LNCaP clone FGC (cell line): ENCODE data around the gene COL4A2.

Experiments
- DNase-seq: peaks from one replicate; pipeline ENCODE4 v3.0.0-alpha.2; 2011; ENCODE audit warnings: low read depth
- H3K4me3 ChIP-seq: 2 replicates; pipeline ENCODE4 v1.5.1; 2011; ENCODE audit warnings: mild to moderate bottlenecking, low read depth, low read length, control low read depth
- TF ChIP-seq, protein P1 (sequence below): IDR thresholded peaks from 2 replicates; pipeline ENCODE4 v1.5.1; 2012; ENCODE audit warnings: mild to moderate bottlenecking; ENCODE audit not compliant: control insufficient read depth, insufficient read depth; ENCODE audit errors: extremely low read depth

Gene COL4A2

DNA sequence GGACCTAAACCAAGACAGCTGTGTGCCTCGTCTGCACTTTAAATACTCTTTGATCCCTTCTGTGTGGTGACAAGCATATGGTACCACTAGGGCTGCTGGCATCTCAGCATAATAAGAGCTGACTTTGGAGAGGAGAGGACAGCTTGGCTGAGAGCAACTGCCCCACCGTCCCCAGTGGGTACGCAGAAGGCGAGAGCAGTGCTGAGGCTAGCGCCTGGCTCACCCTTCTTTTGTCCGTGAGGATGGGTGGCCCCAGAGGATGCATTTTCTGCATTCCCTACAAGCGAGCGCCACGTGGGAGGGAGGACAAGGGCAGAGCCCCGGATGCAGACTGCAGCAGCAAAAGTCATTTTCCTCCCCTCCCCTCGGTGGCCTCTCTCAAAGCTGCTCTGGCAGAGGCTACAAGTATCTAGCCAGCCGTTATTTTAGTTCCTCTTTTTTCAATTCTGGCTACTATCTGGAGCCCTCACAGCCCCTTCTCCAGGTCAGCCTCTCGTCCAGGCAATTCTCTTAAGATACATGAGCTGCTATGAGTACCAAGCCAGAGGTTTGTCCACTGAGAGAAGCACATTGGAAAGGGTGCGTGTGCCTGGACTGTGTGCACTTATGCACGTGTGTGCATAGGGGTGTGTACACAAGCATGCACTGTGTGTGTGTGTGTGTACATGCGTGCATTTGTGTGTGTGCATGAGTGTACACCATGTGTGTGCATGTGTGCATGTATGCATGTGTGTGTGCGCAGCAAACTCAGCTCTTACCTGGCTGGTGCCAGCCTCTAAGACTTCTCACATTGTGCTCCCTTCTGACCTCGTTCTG, 203.1 kb downstream of the COL4A2 start:
- TF ChIP-seq, protein P1, sequence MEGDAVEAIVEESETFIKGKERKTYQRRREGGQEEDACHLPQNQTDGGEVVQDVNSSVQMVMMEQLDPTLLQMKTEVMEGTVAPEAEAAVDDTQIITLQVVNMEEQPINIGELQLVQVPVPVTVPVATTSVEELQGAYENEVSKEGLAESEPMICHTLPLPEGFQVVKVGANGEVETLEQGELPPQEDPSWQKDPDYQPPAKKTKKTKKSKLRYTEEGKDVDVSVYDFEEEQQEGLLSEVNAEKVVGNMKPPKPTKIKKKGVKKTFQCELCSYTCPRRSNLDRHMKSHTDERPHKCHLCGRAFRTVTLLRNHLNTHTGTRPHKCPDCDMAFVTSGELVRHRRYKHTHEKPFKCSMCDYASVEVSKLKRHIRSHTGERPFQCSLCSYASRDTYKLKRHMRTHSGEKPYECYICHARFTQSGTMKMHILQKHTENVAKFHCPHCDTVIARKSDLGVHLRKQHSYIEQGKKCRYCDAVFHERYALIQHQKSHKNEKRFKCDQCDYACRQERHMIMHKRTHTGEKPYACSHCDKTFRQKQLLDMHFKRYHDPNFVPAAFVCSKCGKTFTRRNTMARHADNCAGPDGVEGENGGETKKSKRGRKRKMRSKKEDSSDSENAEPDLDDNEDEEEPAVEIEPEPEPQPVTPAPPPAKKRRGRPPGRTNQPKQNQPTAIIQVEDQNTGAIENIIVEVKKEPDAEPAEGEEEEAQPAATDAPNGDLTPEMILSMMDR: no peak
- no peak overlapping the region for H3K4me3 ChIP-seq
- DNase-seq: no peak

DNA sequence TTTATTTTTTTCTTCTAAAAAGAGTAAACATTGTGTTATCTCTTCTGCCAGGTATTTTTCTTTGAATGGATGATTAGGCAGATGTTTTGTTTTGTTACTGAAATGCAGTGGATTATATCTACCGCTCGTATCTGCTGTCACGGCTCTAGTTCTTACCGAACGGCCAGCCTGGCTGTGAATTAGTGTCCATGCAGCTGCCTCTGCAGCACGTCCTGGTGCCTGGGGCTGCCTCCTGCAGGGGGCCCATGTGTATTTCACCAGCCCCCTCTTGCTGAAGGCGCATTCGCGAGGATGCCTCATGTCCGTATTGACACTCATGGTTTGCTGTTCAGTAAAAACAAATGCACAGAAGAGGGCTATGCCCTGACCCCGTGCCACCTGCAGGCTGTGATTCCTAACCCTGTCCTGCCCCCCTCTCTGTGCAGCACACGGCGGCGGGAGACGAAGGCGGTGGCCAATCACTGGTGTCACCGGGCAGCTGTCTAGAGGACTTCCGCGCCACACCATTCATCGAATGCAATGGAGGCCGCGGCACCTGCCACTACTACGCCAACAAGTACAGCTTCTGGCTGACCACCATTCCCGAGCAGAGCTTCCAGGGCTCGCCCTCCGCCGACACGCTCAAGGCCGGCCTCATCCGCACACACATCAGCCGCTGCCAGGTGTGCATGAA, 204.6 kb downstream of the COL4A2 start:
- DNase-seq: no peak
- TF ChIP-seq, protein P1: no peak
- no peak overlapping the region for H3K4me3 ChIP-seq

DNA sequence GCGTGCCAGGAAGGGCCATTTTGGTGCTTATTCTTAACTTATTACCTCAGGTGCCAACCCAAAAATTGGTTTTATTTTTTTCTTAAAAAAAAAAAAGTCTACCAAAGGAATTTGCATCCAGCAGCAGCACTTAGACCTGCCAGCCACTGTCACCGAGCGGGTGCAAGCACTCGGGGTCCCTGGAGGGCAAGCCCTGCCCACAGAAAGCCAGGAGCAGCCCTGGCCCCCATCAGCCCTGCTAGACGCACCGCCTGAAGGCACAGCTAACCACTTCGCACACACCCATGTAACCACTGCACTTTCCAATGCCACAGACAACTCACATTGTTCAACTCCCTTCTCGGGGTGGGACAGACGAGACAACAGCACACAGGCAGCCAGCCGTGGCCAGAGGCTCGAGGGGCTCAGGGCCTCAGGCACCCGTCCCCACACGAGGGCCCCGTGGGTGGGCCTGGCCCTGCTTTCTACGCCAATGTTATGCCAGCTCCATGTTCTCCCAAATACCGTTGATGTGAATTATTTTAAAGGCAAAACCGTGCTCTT, 205.2 kb downstream of the COL4A2 start:
- DNase-seq: no peak
- H3K4me3 ChIP-seq: no peak overlapping the region
- TF ChIP-seq, protein P1: no peak

DNA sequence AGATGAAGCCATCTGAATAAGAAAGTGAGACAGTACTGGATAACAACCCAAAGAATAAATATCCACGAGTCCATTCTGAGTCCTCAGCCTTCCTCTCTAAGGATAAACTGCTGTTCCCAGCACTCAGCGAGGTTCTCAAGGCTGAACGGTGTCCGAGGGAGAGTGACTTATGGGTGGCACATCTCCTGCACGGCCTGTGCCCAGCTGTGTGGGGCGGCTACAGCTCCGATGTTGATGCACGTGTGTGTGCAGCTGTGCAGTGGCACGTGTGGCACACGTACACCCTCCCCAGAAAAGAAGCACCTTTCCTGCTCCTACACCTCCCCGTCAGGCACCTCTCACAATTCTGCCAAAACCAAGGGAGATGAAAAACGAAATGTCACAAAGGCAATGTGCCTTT, 209.4 kb downstream of the COL4A2 start:
- TF ChIP-seq, protein P1: no peak

DNA sequence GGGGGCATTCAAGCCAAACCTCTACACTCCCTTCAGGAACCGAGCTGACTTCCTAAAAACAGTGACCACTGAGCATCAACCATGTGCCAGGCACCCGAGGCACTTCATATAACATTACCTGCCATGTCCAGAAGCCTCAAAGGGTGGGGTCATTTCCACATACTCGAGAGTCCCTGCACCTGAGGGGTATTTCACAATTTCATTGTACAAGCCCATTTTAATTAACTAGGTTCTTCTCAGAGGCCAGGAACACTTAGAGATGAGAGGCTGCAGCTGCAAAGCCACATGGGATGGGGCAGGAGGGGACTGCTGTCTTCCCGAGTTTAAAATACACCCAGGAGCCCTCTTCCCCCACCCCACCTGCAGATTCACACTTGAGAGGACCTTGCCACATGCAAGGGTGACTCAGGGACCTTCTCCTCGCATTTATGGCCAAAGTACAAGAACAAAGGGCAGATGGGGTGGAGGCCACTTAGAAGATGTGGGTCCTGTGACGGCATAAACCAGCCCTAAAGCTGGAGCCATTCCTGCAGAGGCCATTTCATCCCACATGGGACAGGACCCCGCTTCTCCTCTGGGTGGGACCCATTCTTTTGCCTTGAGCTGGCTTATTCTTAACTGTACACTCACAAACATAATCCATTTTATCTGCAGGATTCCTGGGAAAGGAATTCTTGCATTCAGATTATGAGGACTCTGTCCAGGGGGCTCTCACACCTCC, 210.6 kb downstream of the COL4A2 start:
- TF ChIP-seq, protein P1: no peak
- no peak for DNase-seq
- H3K4me3 ChIP-seq: no peak overlapping the region

More for the DNA sequence above, 209.4 kb downstream of the COL4A2 start:
- H3K4me3 ChIP-seq: no peak overlapping the region
- DNase-seq: no peak

DNA sequence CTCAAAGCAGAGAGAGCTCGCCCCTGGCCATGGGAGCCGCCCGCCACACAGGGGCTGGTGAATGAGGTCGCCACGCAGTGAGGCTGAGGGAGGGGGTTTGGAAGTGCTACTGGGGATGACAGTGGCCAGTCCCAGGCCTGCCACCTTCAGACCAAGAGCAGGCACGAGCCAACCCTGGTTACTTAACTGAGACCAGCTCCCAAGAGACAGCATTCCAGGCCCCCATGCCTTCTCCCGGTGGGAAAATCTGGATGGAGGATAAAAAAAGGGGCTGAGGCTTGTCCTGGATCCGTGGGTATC, 211.1 kb downstream of the COL4A2 start:
- no peak overlapping the region for H3K4me3 ChIP-seq
- no peak for DNase-seq
- TF ChIP-seq, protein P1: no peak
